Stimulated activated memory B cell treated with anti-CD40 and anti-IgM and Interleukin-4, amounts not matched to agents 10 μg/mL and 1 μg/mL and 100 μg/mL, for 72 hours (primary cell): Measurements from ENCODE around the gene ABCB4.

Source experiments
- ATAC-seq: fragments of 150-1000 bp; cut with Tn5 transposase; 2 replicates; pipeline ENCODE4 v1.10.0; 2021
- H3K27ac Mint-ChIP-seq: one replicate; pipeline ENCODE4 v1.8.0; 2022; ENCODE audit warnings: mild to moderate bottlenecking, mixed read lengths
- H3K27me3 Mint-ChIP-seq: one replicate; pipeline ENCODE4 v1.8.0; 2022; ENCODE audit warnings: mixed read lengths
- H3K36me3 Mint-ChIP-seq: one replicate; pipeline ENCODE4 v1.8.0; 2022; ENCODE audit warnings: mixed read lengths
- H3K4me1 Mint-ChIP-seq: one replicate; pipeline ENCODE4 v1.8.0; 2022; ENCODE audit warnings: mixed read lengths
- H3K4me3 Mint-ChIP-seq: one replicate; pipeline ENCODE4 v1.8.0; 2022; ENCODE audit warnings: mild to moderate bottlenecking, moderate library complexity, mixed read lengths
- H3K9me3 Mint-ChIP-seq: one replicate; pipeline ENCODE4 v1.8.0; 2022; ENCODE audit warnings: mixed read lengths

The ABCB4 gene

GRCh38 chr7:87416682-87417587, 58.5 kb downstream of the ABCB4 start:
- ATAC-seq = peak; percentile 51
- Mint-ChIP-seq H3K9me3 (no peaks in the 10 kb centered on the region), H3K4me3 (no peak overlapping the region), H3K27me3 (no peaks in the 10 kb centered on the region), H3K36me3 (no peaks in the 10 kb centered on the region), H3K4me1 (peaks cover 6% of the 10 kb centered on the region), H3K27ac (no peak overlapping the region)

GRCh38 chr7:87414794-87415188, 60.7 kb downstream of the ABCB4 start:
- H3K4me1 Mint-ChIP-seq = peaks cover 6% of the 10 kb centered on the region
- no peaks in the 10 kb centered on the region for H3K36me3 Mint-ChIP-seq
- no peaks in the 10 kb centered on the region for H3K27me3 Mint-ChIP-seq
- no peaks in the 10 kb centered on the region for H3K9me3 Mint-ChIP-seq
- no peak overlapping the region for H3K27ac Mint-ChIP-seq
- H3K4me3 Mint-ChIP-seq = no peak overlapping the region
- ATAC-seq = no peak

- H3K27ac Mint-ChIP-seq = no peak overlapping the region
- ATAC-seq = no peak
- H3K9me3 Mint-ChIP-seq = no peaks in the 10 kb centered on the region
- no peaks in the 10 kb centered on the region for H3K36me3 Mint-ChIP-seq
- H3K27me3 Mint-ChIP-seq = no peaks in the 10 kb centered on the region
- H3K4me1 Mint-ChIP-seq = peaks cover 6% of the 10 kb centered on the region
- H3K4me3 Mint-ChIP-seq = no peak overlapping the region
Observed at GRCh38 chr7:87413951-87414793, 61.3 kb downstream of the ABCB4 start.

GRCh38 chr7:87413029-87413428, 62.5 kb downstream of the ABCB4 start:
- H3K4me3 Mint-ChIP-seq = no peak overlapping the region
- H3K4me1 Mint-ChIP-seq = peaks cover 4% of the 10 kb centered on the region
- H3K27ac Mint-ChIP-seq = no peak overlapping the region
- no peaks in the 10 kb centered on the region for H3K27me3 Mint-ChIP-seq
- no peaks in the 10 kb centered on the region for H3K9me3 Mint-ChIP-seq
- no peaks in the 10 kb centered on the region for H3K36me3 Mint-ChIP-seq
- ATAC-seq = no peak

- H3K4me1 Mint-ChIP-seq = no peaks in the 10 kb centered on the region
- no peak overlapping the region for H3K27ac Mint-ChIP-seq
- ATAC-seq = no peak
- peaks cover 14% of the 10 kb centered on the region for H3K36me3 Mint-ChIP-seq
- no peak overlapping the region for H3K4me3 Mint-ChIP-seq
- H3K9me3 Mint-ChIP-seq = no peaks in the 10 kb centered on the region
- no peaks in the 10 kb centered on the region for H3K27me3 Mint-ChIP-seq
Observed at GRCh38 chr7:87411186-87411585, 64.3 kb downstream of the ABCB4 start.

- H3K36me3 Mint-ChIP-seq = peaks cover 32% of the 10 kb centered on the region
- H3K4me3 Mint-ChIP-seq = no peak overlapping the region
Observed at GRCh38 chr7:87404674-87405073, 70.8 kb downstream of the ABCB4 start.

GRCh38 chr7:87398446-87398845, 77.0 kb downstream of the ABCB4 start:
- no peaks in the 10 kb centered on the region for H3K27me3 Mint-ChIP-seq
- peaks cover 38% of the 10 kb centered on the region for H3K36me3 Mint-ChIP-seq
- no peak overlapping the region for H3K27ac Mint-ChIP-seq
- no peak for ATAC-seq
- no peak overlapping the region for H3K4me3 Mint-ChIP-seq
- no peaks in the 10 kb centered on the region for H3K4me1 Mint-ChIP-seq
- no peaks in the 10 kb centered on the region for H3K9me3 Mint-ChIP-seq

More at GRCh38 chr7:87404674-87405073, 70.8 kb downstream of the ABCB4 start:
- Mint-ChIP-seq H3K27ac (no peak overlapping the region), H3K4me1 (no peaks in the 10 kb centered on the region), H3K27me3 (no peaks in the 10 kb centered on the region), H3K9me3 (no peaks in the 10 kb centered on the region)
- ATAC-seq = no peak

- H3K36me3 Mint-ChIP-seq = peaks cover 33% of the 10 kb centered on the region
- no peak for ATAC-seq
- no peaks in the 10 kb centered on the region for H3K4me1 Mint-ChIP-seq
- no peak overlapping the region for H3K27ac Mint-ChIP-seq
- H3K4me3 Mint-ChIP-seq = no peak overlapping the region
- H3K27me3 Mint-ChIP-seq = no peaks in the 10 kb centered on the region
- H3K9me3 Mint-ChIP-seq = no peaks in the 10 kb centered on the region
Observed at GRCh38 chr7:87395442-87396020, 79.9 kb downstream of the ABCB4 start.

GRCh38 chr7:87391020-87391701, 84.3 kb downstream of the ABCB4 start:
- ATAC-seq = no peak
- no peaks in the 10 kb centered on the region for H3K27me3 Mint-ChIP-seq
- H3K9me3 Mint-ChIP-seq = no peaks in the 10 kb centered on the region
- H3K27ac Mint-ChIP-seq = no peak overlapping the region
- H3K4me3 Mint-ChIP-seq = no peak overlapping the region
- peaks cover 51% of the 10 kb centered on the region for H3K36me3 Mint-ChIP-seq
- no peaks in the 10 kb centered on the region for H3K4me1 Mint-ChIP-seq

GRCh38 chr7:87380905-87381304, 94.6 kb downstream of the ABCB4 start:
- peaks cover 44% of the 10 kb centered on the region for H3K36me3 Mint-ChIP-seq
- H3K27me3 Mint-ChIP-seq = no peaks in the 10 kb centered on the region

GRCh38 chr7:87375662-87376435, 99.6 kb downstream of the ABCB4 start:
- Mint-ChIP-seq H3K27me3 (no peaks in the 10 kb centered on the region), H3K36me3 (peaks cover 14% of the 10 kb centered on the region), H3K9me3 (no peaks in the 10 kb centered on the region), H3K4me3 (no peak overlapping the region), H3K4me1 (no peaks in the 10 kb centered on the region), H3K27ac (no peak overlapping the region)
- ATAC-seq = no peak

More at GRCh38 chr7:87380905-87381304, 94.6 kb downstream of the ABCB4 start:
- Mint-ChIP-seq H3K4me3 (no peak overlapping the region), H3K4me1 (no peaks in the 10 kb centered on the region), H3K9me3 (no peaks in the 10 kb centered on the region), H3K27ac (no peak overlapping the region)
- no peak for ATAC-seq

GRCh38 chr7:87370660-87371180, 104.8 kb downstream of the ABCB4 start:
- H3K4me1 Mint-ChIP-seq = no peaks in the 10 kb centered on the region
- no peak overlapping the region for H3K4me3 Mint-ChIP-seq
- peaks cover 7% of the 10 kb centered on the region for H3K36me3 Mint-ChIP-seq
- no peaks in the 10 kb centered on the region for H3K27me3 Mint-ChIP-seq
- H3K9me3 Mint-ChIP-seq = no peaks in the 10 kb centered on the region
- no peak overlapping the region for H3K27ac Mint-ChIP-seq
- no peak for ATAC-seq

GRCh38 chr7:87369216-87369615, 106.3 kb downstream of the ABCB4 start:
- Mint-ChIP-seq H3K4me1 (no peaks in the 10 kb centered on the region), H3K9me3 (no peaks in the 10 kb centered on the region), H3K4me3 (no peak overlapping the region), H3K27ac (no peak overlapping the region), H3K27me3 (no peaks in the 10 kb centered on the region), H3K36me3 (peaks cover 7% of the 10 kb centered on the region)
- no peak for ATAC-seq

GRCh38 chr7:87364246-87364645, 111.2 kb downstream of the ABCB4 start:
- Mint-ChIP-seq H3K4me1 (no peaks in the 10 kb centered on the region), H3K4me3 (no peak overlapping the region), H3K36me3 (no peaks in the 10 kb centered on the region), H3K9me3 (no peaks in the 10 kb centered on the region), H3K27me3 (no peaks in the 10 kb centered on the region), H3K27ac (no peak overlapping the region)
- no peak for ATAC-seq
